Measurements from ENCODE around the gene BACE1.

GRCh38 chr11:117282956-117283355 is 33.1 kb downstream of the BACE1 start:
- TF ChIP-seq CTCF (IDR thresholded peaks at IDR 0.05) = no peak
- TF ChIP-seq POLR2A (IDR thresholded peaks at IDR 0.05) = no peak
